Activated CD4-positive, CD25-positive, alpha-beta regulatory T cell treated with anti-CD3 and anti-CD28 coated beads, Interleukin-2, amount 50 U/mL, for 24 hours (primary cell): Measurements from ENCODE around the gene SLCO1B3.

Experiments
- ATAC-seq, 2 donors: fragments of 150-1000 bp; cut with Tn5 transposase; one replicate each; pipeline ENCODE4 v1.10.0; 2021; ENCODE audit warnings: mild to moderate bottlenecking in 1 of 2, moderate library complexity in 1 of 2

The SLCO1B3 gene

GRCh38 chr12:20885116-20885515 lies 74.6 kb downstream of the SLCO1B3 start:
- no peak for ATAC-seq

GRCh38 chr12:20885552-20885951 lies 75.0 kb downstream of the SLCO1B3 start:
- ATAC-seq: no peak

GRCh38 chr12:20917269-20917668 lies 106.8 kb downstream of the SLCO1B3 start:
- ATAC-seq: peak in 1 of 2 donors; percentile 9

- no peak for ATAC-seq
Measured at GRCh38 chr12:20917819-20918218, 107.3 kb downstream of the SLCO1B3 start.

- ATAC-seq: no peak
Measured at GRCh38 chr12:20931894-20932293, 121.4 kb downstream of the SLCO1B3 start.

- ATAC-seq: no peak
Measured at GRCh38 chr12:20946732-20947131, 136.2 kb downstream of the SLCO1B3 start.

- ATAC-seq: peak in 1 of 2 donors; percentile 35
Measured at GRCh38 chr12:20950248-20950647, 139.7 kb downstream of the SLCO1B3 start.

- ATAC-seq: no peak
Measured at GRCh38 chr12:20963303-20963702, 152.8 kb downstream of the SLCO1B3 start.

- ATAC-seq: no peak
Measured at GRCh38 chr12:20963762-20964161, 153.3 kb downstream of the SLCO1B3 start.
